ENCODE measurements around the gene XIRP2. TPM values are rescaled to one million over a fixed set of nuclear protein-coding genes. Genes with fewer than 3 reads are reported as not detected.
"Not testable (repeated sequence)": the region's sequence is repeated elsewhere in the genome, so short reads cannot be mapped to it uniquely, and the experiment has no call there.

XIRP2 gene
- polyA plus RNA-seq, 10 donors, result 51.3 to 222 (median 160) TPM

- no peak for DNase-seq
Measured at GRCh38 chr2:167190053-167190452, 301.8 kb downstream of the XIRP2 start.

DNA sequence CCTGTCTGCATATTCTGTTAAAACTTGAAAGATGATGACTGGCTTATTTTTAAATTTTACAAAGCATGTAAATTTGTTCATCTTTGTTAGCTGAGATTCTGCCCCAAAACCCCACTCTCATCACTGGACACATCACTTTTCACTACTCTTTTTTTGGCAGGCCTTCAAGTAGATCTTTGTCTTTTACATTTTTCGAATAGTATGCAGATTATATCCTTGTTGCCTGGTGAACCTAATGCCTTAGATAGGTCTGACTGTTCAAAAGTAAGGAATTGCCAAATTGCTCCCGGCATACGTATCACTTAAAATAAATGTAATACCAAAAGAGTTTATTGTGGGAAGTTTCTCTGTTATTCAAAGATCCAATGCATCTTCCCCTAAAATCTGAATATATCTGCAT, 303.3 kb downstream of the XIRP2 start:
- no peak for DNase-seq

GRCh38 chr2:167192833-167193232, 304.6 kb downstream of the XIRP2 start:
- DNase-seq, result no peak

DNA sequence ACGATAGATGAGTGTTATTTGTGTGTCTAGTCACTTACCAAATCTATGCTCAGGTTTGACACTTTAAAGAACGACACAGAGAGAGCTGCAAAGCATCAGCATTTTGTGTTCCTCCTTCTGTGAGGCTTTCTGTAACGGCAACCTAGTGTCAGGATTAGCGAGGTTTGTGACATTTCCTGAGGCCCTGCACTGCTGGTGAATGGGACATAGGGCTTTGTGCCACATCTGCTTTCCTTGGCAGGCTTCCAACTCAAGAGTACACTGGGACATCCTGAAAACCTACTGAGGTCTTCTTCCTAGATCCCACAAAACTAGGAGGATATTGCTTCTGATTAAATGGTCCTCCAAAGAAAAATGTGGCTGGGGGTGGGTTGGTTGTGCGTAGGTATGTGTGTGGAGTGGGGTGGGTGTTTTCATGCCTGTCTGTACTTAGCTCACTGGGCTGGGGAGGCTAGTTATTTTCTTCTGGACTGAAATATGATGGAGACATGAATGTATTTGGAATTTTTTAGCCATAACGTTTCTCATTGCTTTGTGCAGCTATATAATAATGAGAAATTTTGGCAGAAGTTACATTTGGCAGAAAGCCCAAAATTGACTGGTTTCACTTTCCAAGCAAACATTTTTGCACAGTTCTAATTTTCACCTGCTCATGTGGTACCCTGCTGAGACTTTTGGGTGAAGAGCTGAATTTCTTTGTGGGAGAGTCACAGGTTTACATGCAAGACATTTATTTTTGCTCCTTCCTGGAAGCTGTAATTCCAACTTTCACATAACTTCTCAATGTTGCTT, 308.4 kb downstream of the XIRP2 start:
- peak in 2 of 3 donors; percentile 49 to 66 for DNase-seq

GRCh38 chr2:167198009-167198408, 309.7 kb downstream of the XIRP2 start:
- no peak for DNase-seq

DNA sequence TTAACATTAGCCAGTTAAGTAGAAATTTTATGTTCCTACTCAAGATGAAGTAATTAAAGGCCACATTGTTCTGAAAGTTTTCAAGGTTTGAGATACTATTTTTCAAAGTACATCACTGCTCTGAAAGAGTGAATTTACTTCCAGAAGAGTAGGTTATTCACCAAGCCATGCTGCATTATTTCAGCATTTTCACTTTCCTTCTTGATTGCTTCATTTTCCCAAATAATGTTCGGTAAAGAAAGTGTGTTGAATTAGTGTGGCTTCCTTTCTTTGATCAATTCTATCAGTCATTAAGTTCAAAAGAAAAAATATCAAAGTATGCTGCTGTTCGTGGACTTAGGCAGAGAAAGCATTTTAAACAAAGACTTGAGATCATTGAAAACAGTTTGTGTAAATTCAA, 310.3 kb downstream of the XIRP2 start:
- DNase-seq, result no peak

- no peak for DNase-seq
Measured at GRCh38 chr2:167200019-167200418, 311.7 kb downstream of the XIRP2 start.

DNA sequence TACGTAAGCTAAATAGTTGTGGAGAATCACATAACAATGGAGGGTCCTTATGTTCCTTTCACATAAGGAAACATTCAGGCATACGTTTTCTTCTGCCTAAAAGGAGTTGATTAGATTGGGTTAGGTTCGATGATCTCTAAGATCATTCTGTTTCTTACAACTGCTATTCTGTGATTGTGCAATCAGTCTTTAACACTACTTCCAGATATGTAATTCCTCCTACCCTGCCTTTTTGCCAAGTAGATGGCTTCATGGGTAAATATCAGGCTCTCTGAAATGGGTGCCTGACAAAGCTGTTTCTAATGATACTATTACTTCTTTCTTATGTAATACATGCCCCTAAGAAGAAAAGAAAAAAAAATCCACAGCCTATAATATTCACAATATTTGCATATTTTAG, 321.5 kb downstream of the XIRP2 start:
- no peak for DNase-seq

DNA sequence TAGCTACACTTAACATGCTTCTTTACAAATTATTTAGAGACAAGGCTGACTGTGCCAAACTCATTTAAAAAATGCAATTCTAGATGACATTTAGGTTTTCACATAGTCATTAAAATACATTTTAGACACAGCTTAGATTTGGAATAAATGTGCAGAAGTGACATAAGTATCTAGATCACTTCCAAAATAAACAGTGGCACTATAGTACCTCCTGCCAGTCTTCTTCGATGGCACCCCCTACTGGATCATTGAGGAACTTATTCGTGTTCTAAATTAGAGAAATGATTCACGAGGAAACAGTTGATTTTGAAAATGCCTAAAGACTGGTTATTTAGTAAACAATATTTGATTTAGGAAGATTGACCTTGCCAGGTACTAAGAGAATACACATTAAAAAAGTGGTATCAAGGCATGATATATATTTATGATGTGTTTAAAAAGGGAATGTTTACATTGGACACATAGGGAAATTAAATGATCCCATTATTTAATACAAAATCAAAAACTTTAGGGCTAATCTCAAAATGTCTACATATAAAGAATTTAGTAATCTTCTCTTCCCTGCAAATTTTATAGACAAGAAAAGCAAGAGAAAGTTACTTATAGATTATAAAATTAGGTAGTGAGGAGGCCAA, 323.9 kb downstream of the XIRP2 start:
- peak; percentile 35 to 50 (median 37) for DNase-seq

DNA sequence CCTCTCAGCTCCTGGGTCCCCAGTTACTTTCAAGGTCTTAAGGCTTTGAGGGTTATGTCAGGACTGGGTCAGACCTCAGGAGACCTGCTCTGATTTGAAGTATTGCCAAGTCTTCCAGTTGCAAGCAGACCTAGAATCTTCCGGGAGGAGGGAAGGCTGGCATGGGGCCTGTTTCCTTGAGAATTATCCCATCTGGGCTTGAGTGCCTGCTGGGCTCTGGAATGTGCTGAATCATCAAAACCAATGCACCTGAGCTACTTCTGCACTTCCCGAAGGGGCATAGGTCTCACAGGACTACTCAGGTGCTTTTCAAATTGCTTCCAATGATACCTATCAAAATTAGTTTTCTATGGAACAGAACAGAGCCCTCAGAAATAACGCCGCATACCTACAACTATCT, 327.3 kb downstream of the XIRP2 start:
- no peak for DNase-seq

GRCh38 chr2:167237478-167237877, 349.2 kb downstream of the XIRP2 start:
- DNase-seq, result no peak

- no peak for DNase-seq
Measured at GRCh38 chr2:167240671-167241070, 352.4 kb downstream of the XIRP2 start.

DNA sequence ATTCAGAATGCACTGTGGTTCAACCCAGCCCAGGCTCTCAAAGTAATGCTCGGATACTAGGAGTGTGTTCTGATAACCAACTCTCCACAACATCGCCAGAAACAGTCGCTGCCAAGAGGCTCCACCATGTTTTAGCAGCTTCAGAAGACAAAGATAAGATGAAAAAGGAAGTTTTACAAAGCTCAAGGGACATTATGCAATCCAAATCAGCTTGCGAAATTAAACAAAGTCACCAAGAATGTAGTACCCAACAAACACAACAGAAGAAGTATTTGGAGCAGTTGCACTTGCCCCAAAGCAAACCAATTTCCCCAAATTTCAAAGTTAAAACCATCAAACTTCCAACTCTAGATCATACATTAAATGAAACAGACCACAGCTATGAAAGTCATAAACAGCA, 360.9 kb downstream of the XIRP2 start:
- no peak for DNase-seq

DNA sequence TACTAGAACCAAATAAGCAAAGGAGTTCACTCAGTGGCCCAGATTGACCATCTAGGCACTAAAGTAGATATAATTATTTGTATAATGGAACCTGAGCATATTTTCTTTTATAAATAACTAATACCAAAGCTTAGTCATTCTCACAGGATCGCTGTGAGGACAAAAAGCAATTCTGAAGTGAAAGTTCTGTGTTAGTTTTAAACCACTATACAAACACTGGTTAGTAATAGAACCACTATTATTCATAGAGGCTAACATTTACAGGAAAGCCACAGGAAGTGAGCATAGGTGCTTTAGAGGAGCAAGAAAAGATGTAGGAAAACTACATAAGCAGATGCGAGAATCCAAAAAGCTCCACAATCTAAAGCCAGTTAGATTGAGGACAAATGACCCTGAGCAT, 364.7 kb downstream of the XIRP2 start:
- DNase-seq, result no peak

- DNase-seq, result no peak
Measured at GRCh38 chr2:167254721-167255120, 366.4 kb downstream of the XIRP2 start.

- DNase-seq, result peak in 1 of 3 donors; percentile 1
Measured at GRCh38 chr2:167258712-167259111, 370.4 kb downstream of the XIRP2 start.

DNA sequence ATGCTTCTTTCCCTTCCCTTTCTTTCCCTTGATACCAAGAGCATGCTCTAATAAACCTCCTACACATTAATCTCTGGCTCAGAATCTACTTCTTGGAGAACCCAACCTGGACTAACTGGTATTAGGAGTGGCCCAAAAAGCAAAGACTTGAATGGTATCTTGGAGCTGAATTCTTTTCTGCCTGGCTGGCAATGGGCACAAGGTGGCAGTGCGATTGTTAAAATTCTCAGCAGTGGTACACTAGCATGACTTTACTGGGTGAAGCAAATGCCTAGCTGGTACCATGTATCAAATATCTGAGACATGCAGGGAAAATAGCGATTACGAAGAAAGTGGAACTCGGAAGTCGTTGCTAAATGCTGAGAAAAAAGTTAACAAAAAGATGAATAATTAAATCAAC, 376.1 kb downstream of the XIRP2 start:
- DNase-seq, result no peak

DNA sequence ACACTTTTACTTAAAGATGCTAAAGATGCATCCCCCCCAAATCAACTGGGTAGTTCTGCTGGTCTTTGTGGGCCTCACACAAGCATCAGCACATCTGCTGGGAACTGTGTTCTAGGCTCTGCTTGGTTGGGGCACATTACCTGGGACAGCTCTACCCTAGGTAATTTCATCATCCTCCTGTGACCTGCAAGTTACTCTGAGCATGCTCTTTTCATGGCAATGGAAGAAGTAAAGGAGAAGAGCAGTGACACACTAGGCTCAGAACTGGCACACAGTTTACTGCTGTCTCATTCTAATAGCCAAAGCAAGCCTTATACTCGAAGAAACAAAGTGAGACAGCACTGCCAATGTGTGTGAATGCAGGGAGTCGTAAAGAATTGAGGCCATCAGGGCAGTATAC, 376.7 kb downstream of the XIRP2 start:
- no peak for DNase-seq

GRCh38 chr2:167265722-167266121, 377.4 kb downstream of the XIRP2 start:
- no peak for DNase-seq

GRCh38 chr2:167268245-167268644, 380.0 kb downstream of the XIRP2 start:
- not testable (repeated sequence) for DNase-seq

GRCh38 chr2:167271932-167272331, 383.7 kb downstream of the XIRP2 start:
- DNase-seq, result no peak

DNA sequence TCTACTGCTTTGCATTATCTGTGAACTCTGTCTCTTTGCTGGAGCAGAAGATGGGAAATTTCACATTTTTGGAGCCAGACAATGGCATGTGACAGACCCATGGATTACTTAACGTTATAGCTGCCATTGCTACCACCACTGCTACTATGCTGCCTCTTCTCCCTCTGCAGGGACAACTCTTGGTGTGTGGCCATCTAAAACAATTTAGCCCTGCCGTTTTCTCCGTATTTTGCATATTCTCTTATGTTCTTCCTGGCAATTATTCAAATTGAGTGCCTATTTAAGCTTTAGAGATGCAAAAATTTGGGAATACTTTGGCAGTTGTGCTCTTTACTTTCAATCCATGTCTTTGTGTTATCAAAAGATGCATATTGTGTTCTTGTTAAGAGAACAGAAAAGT, 386.8 kb downstream of the XIRP2 start:
- DNase-seq, result no peak

DNA sequence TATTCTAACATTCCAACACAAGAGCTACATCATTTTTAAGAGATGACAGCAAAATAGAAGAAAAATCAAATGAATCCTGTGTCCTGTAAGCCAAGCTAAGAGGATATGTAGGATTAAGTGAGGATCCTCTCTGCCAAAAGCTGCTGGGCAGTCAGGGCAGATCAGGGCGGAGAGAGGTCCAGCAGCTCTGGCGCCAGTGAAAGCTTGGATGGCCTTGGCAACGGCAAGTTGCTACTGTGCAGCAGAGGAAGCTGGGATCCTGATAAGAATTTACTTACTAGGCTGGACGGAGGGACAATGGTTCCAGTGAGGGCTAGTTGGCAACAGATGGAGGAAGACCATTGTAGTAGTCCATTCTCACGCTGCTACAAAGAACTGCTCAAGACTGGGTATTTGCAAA, 391.5 kb downstream of the XIRP2 start:
- DNase-seq, result no peak

DNA sequence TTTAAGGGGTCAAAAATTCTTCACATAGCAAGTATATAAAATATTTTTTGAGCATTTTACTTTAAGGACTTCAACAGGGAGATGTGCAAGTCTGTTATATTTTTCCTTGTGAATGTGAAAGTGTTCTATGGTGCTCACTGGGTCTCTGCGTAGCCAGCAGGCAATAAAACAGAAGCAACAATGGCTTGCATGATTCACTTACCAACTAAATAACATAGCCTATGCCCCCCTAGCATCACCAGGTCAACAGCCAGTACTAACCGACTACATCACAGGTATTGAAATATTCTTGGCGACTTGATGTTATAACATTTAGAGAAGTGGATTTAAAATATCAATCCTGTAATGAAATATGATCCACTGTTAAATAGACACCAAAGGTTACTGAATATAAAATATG, 398.9 kb downstream of the XIRP2 start:
- no peak for DNase-seq
